ENCODE data around the gene FTCD. TPM values are rescaled to one million over a fixed set of nuclear protein-coding genes. Genes with fewer than 3 reads are reported as not detected.
"Not testable (repeated sequence)": the region's sequence is repeated elsewhere in the genome, so short reads cannot be mapped to it uniquely, and the experiment has no call there.

Gene FTCD
- total RNA-seq, 1 donor from 2014 or later: not detected

GRCh38 chr21:46110499-46111192 lies 44.7 kb downstream of the FTCD start:
- Histone ChIP-seq H3K36me3 (peaks cover 0 to 38% of the 10 kb centered on the region in 2 donors), H3K4me1 (peaks cover 29% of the 10 kb centered on the region), H3K27ac (peak overlapping the region; percentile 60), H3K4me3 (peak overlapping the region in 1 of 2 donors; percentile 17), H3K27me3 (no peaks in the 10 kb centered on the region), H3K9me3 (no peaks in the 10 kb centered on the region)
- TF ChIP-seq POLR2AphosphoS5 (IDR thresholded peaks at IDR 0.05; ENCODE audit: insufficient read depth in 1 of 2, low read depth in 1 of 2) (peak in 1 of 2 donors; percentile 30), POLR2A (IDR thresholded peaks at IDR 0.05) (no peak)
- DNase-seq (ENCODE audit: extremely low spot score in 2 of 2): peak; percentile 78 to 82
- intact Hi-C loops (cut with DNase I): loop anchor here (5.0 kb wide), 1 partner anchor 138 kb away; no protein-coding TSS in a partner anchor

GRCh38 chr21:46109313-46110221 lies 45.8 kb downstream of the FTCD start:
- Histone ChIP-seq H3K4me3 (no peak overlapping the region), H3K4me1 (peaks cover 28% of the 10 kb centered on the region), H3K36me3 (peaks cover 0 to 27% of the 10 kb centered on the region in 2 donors), H3K27me3 (no peaks in the 10 kb centered on the region), H3K27ac (peak overlapping the region; percentile 60), H3K9me3 (no peaks in the 10 kb centered on the region)
- peak in 1 of 2 donors; percentile 90 for DNase-seq (ENCODE audit: extremely low spot score in 2 of 2)
- TF ChIP-seq CTCF (IDR thresholded peaks at IDR 0.05) (no peak), POLR2AphosphoS5 (IDR thresholded peaks at IDR 0.05; ENCODE audit: insufficient read depth in 1 of 2, low read depth in 1 of 2) (no peak), POLR2A (IDR thresholded peaks at IDR 0.05) (no peak)
- intact Hi-C loops (cut with DNase I): loop anchor here (5.0 kb wide), 1 partner anchor 137 kb away; no protein-coding TSS in a partner anchor

DNA sequence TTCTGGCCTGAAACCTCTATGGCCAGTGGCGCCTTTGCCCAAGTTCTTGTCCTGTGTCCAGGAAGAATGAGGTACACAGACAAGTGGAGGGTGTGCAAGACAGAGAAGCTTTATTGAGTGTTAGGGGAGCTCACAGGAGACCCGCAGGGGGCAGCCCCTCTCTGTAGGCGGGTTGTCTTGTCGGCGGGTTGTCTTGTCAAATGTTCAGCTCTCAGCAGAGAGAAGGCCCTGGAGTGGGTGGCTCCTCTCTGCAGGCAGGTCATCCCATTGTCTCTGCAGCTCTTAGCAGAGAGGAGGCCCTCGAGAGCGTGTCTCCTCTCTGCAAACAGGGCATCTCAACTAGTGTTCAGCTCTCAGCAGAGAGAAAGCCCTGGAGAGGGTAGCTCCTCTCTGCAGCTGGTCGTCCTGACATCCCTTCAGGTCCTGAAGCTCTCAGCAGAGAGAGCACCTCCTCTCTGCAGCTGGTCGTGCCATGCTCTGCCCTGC lies 46.5 kb downstream of the FTCD start:
- Histone ChIP-seq H3K4me3 (no peak overlapping the region), H3K9me3 (no peaks in the 10 kb centered on the region), H3K4me1 (peaks cover 28% of the 10 kb centered on the region), H3K36me3 (peaks cover 0 to 21% of the 10 kb centered on the region in 2 donors), H3K27ac (no peak overlapping the region), H3K27me3 (no peaks in the 10 kb centered on the region)
- TF ChIP-seq POLR2AphosphoS5 (IDR thresholded peaks at IDR 0.05; ENCODE audit: insufficient read depth in 1 of 2, low read depth in 1 of 2): no peak
- no peak for TF ChIP-seq CTCF (IDR thresholded peaks at IDR 0.05)
- TF ChIP-seq POLR2A (IDR thresholded peaks at IDR 0.05): no peak
- no peak for DNase-seq (ENCODE audit: extremely low spot score in 2 of 2)
- intact Hi-C loops (cut with DNase I): no loop called here

- H3K9me3 ChIP-seq; DNase-seq (ENCODE audit: extremely low spot score in 2 of 2); intact Hi-C loops (cut with DNase I); H3K36me3 ChIP-seq; H3K4me3 ChIP-seq; H3K27me3 ChIP-seq; H3K27ac ChIP-seq: not testable (repeated sequence)
- H3K4me1 ChIP-seq: peaks cover 28% of the 10 kb centered on the region
Measured at GRCh38 chr21:46107376-46107775, 48.0 kb downstream of the FTCD start.

GRCh38 chr21:46104104-46104503 lies 51.3 kb downstream of the FTCD start:
- intact Hi-C loops (cut with DNase I): no loop called here
- TF ChIP-seq CTCF (IDR thresholded peaks at IDR 0.05): no peak
- no peak for TF ChIP-seq POLR2A (IDR thresholded peaks at IDR 0.05)
- TF ChIP-seq POLR2AphosphoS5 (IDR thresholded peaks at IDR 0.05; ENCODE audit: insufficient read depth in 1 of 2, low read depth in 1 of 2): no peak
- peaks cover 23% of the 10 kb centered on the region for H3K4me1 ChIP-seq
- no peak overlapping the region for H3K27ac ChIP-seq
- H3K4me3 ChIP-seq: no peak overlapping the region
- DNase-seq (ENCODE audit: extremely low spot score in 2 of 2): no peak
- H3K27me3 ChIP-seq: no peaks in the 10 kb centered on the region
- no peaks in the 10 kb centered on the region for H3K9me3 ChIP-seq
- H3K36me3 ChIP-seq: no peaks in the 10 kb centered on the region

All from vagina (tissue), 2 donors.